GM08714 (cell line): ENCODE data around the gene NOX4.
"Not testable (repeated sequence)": the region's sequence is repeated elsewhere in the genome, so short reads cannot be mapped to it uniquely, and the experiment has no call there.

ENCODE experiments used
- H3K4me3 ChIP-seq: fragments of 200-500 bp; sonication (Bioruptor generic); 2 replicates; pipeline ENCODE4 v1.5.1; 2014; ENCODE audit warnings: mild to moderate bottlenecking, low read length, inconsistent platforms
- ZNF274 ChIP-seq: IDR thresholded peaks from 2 replicates; pipeline ENCODE4 v1.6.1; 2012; ENCODE audit warnings: mild to moderate bottlenecking, low read depth, low read length

Gene NOX4

DNA sequence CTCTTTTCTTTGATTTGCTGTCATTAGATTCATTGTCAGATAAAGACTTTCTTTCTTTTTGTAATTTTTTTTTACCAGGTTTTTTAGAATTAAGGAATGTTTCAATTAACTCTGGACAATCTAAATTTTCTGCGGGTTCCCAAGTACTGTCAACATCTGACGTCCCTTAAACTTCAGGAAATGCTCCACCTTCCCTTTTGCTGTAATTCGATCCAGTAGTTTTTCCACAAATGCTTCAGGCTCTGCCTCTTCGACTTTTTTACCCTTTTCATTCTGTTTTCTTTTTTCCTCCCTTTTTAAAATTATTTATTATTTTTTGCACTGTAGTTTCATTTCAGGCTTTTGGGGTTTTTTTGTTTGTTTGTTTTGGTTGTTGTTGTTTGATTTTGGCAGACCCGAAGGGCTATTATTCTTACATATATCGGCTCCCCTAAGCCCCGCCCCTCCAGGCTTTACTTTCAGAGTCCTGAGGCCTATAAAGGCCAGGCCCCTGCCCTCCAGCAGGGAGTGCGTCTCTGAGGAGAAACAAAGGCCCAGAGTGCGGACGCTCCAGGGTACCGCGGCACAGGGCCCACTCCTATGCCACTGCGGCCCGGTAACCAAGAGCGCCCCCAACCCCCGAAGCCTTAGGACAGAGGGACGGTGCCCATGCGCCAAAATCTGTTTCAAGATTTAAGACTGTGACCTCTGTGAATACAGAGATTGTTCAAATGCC lies 197.1 kb downstream of the NOX4 start:
- TF ChIP-seq ZNF274, result no peak

DNA sequence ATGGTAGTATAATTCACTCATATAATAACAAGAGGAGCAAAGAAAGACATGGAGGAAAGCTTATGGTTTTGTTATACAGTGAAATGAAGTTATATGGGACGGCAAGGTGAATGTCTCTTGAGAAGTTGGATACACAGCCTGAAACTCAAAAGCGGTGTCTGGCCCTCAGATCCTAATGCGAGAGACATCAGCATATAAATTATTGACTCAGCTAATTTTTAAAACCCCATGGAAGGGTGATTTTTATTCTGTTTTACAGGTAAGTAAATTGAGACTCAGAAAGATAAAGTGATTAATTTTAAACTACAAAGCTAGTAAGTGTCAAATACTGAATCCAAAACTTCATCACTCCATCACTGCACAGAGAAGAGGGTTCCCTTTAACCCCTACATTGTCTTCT lies 203.2 kb downstream of the NOX4 start:
- not testable (repeated sequence) for H3K4me3 ChIP-seq

More for the DNA sequence above, 197.1 kb downstream of the NOX4 start:
- H3K4me3 ChIP-seq, result no peak overlapping the region

DNA sequence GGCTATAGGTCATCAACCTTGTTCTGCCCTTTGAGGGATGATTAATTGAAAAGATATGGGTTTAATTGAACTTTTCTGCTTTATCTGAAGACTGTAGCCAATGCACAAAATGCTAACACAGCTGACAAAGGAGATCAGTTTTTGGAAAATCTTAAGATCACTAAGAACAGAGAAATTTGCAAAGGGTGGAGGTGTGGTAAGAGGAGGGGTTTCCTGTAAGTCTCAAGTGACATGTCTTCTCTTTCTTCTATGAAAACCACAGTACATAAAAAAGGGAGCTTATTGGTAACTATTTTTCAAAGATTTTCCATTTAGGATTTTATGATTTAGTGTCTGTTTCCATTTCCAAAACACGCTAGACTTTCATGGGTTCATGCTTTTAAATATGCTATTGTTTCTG lies 204.6 kb downstream of the NOX4 start:
- H3K4me3 ChIP-seq, result not testable (repeated sequence)

DNA sequence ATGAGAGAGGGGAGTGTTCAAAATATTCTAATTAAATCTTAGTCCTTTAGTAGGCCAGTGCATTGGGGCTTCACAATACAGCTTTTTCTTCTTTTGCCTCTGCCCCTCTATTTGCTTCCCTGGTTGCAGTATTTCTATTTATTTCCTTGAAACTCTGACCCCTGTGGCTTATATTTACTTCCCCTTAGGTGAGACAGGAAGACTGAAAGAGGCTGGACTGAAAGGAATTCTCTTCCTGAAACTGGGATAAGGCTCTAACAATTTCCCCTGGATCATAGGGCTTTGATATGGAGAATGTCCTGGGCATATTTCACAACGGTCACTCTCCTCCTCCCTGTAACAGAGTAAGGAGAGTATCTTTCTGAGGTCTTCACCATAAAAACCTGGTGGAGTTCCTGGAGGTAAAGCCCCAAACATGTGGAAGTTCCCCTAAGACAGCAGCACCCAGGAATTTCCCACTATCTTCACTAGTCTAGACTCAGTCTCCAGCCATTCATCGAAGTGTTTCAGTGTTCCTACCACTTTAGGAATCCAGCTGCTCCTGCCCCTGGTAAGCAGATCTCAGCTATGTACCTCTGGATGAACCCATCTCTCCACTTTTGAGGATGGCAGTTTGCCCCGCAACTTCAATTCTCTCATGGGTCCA lies 210.0 kb downstream of the NOX4 start:
- H3K4me3 ChIP-seq, result not testable (repeated sequence)

DNA sequence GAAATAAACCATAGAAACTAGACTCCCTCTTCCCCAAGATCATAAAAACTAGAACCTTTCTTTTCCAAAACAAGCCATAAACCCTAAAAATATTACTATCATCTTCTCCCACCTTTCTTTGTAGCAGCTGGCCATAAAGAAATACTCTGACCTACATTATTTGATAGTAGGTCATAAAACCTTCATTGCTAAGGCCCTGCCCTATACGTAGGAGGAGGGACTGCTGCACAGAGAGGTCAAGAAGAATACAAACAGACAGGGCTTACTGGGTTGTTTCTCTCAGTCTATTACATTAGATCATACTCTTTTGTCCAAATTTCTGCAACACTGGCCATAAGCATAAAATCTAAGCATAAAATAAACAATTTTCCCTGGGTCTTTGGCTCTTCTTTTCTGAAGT lies 212.0 kb downstream of the NOX4 start:
- H3K4me3 ChIP-seq, result no peak overlapping the region
- no peak for TF ChIP-seq ZNF274

DNA sequence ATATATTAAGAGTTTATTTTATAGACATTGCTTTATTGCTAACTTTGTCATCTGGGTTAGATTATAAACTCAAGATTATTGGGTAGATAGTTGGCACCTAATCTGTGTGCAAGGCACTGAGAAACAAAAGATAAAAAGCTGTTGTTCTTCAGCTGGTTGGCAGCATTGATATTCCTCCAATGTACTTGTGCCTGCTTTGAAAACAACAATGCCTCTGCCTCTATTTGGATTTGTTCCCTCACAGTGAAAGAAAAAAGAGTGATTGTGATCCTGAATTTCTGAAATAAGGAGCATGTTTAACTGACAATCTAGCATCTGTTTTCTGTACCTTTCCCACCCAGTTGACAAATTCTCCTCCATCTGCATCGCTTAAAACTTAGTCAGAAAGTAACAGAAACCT lies 215.2 kb downstream of the NOX4 start:
- H3K4me3 ChIP-seq, result no peak overlapping the region
- TF ChIP-seq ZNF274, result no peak
